ENCODE data around the gene GANAB.
A peak's percentile ranks its signal among the peaks of the same experiment; 100 is the strongest.
"Not testable (repeated sequence)": the region's sequence is repeated elsewhere in the genome, so short reads cannot be mapped to it uniquely, and the experiment has no call there.

GANAB gene

GRCh38 chr11:62667460-62667859, 21.0 kb upstream of the GANAB start:
- DNase-seq (ENCODE audit: low read depth in 3 of 3) = no peak

DNA sequence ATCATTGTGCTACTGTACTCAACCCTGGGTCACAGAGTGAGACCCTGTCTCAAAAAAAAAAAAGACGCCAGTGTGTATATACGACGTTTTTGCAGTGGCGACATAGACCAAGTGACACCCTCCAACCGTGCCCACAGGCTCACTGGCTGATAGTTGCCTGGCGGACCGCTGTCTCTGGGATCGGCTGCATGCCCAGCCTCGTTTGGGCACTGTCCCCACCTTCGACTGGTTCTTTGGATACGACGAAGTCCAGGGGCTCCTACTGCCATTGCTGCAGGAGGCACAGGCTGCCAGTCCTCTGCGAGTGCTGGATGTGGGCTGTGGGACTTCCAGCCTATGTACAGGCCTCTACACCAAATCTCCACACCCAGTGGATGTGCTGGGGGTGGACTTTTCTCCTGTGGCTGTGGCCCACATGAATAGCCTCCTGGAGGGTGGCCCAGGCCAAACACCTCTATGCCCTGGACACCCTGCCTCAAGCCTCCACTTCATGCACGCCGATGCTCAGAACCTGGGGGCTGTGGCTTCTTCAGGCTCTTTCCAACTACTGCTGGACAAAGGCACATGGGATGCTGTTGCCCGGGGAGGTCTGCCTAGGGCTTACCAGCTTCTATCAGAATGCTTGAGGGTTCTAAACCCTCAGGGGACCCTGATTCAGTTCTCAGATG, 20.0 kb upstream of the GANAB start:
- peak in 1 of 3 donors; percentile 10 for DNase-seq (ENCODE audit: low read depth in 3 of 3)

DNA sequence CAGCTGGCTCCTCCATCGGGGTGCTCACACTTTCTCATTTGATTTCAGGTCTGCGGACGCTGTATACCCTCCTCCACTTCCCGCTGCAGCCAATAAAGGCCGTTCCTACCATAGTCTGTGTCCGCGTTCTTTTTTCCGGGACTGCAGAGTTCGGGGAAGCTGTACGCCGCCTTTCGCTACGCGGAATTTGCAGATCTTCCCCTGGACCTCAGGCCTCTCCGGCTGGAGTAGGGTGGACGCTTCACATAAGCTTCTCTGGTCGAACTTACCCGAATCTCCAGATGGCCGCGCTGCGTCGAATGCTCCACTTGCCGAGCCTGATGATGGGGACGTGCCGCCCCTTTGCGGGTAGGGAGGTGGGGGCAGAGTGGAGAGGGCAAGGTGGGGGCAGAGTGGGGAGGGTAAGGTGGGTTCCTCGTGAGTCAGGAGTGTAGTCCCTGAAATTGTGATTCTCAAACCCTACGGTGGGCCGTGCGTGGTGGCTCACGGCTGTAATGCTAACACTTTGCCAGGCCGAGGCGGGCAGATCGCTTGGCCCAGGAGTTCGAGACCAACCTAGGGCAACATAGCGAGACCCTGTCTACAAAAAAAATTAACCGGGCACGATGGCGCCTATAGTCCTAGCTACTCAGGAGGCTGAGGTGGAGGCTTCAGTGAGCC, 19.3 kb upstream of the GANAB start:
- DNase-seq (ENCODE audit: low read depth in 3 of 3) = peak in 2 of 3 donors; percentile 26 to 27

- DNase-seq (ENCODE audit: low read depth in 3 of 3) = peak; percentile 92 to 97 (median 92)
Measured at GRCh38 chr11:62665075-62665598, 18.7 kb upstream of the GANAB start, which contains the start of the genes C11orf98 and CSKMT. Gene C11orf98, minus strand, starts transcription at chr11:62665210. Its CDS starts 41 bp downstream, at chr11:62665169. Gene CSKMT, plus strand, starts transcription at chr11:62665312. Its CDS starts 568 bp downstream, at chr11:62665880.

DNA sequence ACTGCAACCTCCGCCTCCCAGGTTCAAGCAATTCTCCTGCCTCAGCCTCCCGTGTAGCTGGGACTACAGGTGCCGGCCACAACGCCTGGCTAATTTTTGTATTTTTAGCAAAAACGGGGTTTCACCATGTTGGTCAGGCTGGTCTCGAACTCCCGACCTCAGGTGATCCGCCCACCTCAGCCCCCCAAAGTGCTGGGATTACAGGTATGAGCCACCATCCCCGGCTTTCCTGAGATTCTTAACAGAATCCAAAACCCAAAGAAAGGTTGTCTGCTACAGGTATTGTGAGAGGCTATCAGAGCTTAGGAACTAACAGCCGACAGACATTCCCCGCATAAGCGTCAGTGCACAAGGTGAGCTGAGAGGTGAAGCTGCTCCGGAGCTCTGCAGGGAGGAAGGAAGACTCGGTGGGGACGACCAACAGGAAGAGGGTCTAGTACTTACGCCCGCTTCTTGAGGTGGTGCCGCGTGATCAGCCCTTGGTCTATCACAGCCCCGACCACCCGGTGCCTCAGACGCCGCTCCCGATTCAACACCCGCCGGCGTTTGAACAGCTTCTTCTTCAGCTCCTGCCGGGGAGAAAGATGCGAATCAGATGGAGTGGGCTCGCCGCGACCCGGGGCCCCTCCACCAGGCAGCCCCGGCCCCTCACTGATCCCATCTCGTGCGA, 18.1 kb upstream of the GANAB start:
- peak in 2 of 3 donors; percentile 24 to 48 for DNase-seq (ENCODE audit: low read depth in 3 of 3)

DNA sequence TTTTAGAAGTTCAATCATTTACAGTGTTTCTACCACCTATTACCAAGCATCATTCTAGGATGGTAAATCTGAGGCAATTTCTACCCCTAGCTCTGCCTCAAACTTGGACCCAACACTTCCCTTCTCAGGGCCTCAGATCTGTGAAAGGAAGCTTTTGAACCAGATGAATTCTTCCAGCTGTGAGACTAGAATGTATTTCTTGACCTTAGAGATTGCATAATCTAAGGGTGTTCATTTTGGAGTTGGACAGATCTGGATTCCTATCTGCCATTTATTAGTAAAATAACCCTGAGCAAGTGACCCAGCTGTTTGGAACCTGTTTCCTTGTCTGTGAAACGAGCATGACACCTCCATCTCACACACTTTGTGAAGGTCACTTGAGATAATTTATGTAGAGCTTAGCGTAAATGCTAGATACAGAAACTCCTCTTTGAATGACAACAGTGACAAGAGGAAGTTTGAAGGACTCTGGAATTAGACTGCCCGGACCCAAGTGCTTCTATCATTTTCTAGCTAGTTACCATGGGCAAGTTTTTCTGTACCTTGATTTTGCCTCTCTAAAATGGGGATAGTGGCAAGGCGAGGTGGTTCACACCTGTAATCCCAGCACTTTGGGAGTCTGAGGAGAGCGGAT, 10.5 kb upstream of the GANAB start:
- DNase-seq (ENCODE audit: low read depth in 3 of 3) = no peak

GRCh38 chr11:62654297-62654696, 7.9 kb upstream of the GANAB start:
- DNase-seq (ENCODE audit: low read depth in 3 of 3) = no peak

DNA sequence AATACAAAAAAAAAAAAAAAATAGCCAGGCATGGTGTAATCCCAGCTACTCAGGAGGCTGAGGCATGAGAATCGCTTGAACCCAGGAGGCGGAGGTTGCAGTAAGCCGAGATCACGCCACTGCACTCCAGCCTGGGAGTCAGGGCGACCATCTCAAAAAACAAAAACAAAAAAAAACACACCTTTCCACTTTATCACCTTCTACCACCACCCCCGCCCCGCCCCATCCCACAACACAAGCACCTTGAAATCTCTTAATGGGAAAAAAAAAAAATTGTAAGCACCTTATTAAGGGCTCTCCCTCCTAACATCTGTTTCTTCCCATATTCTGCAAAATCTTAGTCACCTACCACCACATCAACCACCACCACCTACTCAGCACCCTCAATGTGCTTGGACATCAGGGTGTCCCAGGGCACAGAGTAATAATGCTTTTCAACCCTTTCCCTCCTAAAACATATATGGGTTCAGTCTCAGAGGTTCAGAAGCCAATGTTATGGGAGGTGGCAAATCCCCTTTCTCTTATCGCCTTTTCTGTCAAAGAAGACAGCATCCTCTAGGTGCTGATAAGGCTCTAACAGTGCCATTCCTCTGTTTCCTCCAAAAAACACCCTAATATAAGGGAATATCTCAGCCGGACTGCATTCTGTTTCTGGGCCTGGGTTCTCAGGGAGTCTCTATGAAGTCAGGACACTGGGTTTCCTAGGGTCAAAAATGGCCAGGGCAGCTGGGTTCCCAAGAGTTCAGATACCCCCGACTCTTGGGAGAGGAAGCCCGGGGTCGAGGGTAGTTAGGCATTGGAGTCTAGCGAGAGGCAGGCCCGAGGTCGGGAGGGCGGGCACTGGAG, 6.0 kb upstream of the GANAB start:
- DNase-seq (ENCODE audit: low read depth in 3 of 3) = no peak

- DNase-seq (ENCODE audit: low read depth in 3 of 3) = not testable (repeated sequence)
Measured at GRCh38 chr11:62650283-62650682, 3.9 kb upstream of the GANAB start.

GRCh38 chr11:62649486-62649885, 3.1 kb upstream of the GANAB start:
- DNase-seq (ENCODE audit: low read depth in 3 of 3) = no peak

- DNase-seq (ENCODE audit: low read depth in 3 of 3) = no peak
Measured at GRCh38 chr11:62648967-62649364, 2.6 kb upstream of the GANAB start.

DNA sequence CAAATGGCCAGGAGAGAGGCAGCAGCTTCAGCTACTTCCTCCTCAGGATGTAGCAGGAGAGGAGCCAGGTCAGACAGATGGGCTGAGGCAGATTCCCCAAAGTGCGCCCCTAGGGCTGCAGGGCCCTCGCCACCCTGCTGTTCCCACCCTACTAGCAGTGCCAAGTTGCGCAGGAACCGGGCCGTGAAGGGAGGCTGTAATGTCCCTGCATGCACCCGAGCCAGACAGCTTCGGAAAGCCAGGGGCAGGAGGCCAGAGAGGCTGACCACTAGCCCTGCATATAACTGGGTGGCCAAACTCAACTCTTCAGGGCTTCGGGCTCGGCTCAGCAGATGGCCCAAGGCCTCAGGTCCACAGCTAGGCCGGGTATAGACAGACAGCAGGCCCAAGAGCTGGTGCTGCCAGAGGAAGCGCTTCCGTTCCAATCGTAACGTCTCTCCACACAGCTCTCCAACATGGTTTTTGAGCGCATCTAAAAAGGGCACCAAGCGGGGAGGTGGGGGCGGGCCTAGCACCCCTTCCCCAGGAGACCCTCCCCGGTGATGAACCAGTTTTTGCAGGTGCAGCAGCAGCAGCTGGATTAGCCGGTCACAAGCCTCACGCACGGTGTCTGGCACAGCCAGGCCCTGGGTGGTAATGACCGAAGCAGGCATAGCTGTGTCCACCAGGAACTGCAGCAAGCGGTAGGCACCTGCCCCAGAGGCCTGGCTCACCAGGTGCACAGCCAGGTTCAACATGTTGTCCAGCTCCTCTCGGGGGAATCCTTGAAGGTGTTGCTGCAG, 2.0 kb upstream of the GANAB start:
- DNase-seq (ENCODE audit: low read depth in 3 of 3) = no peak

DNA sequence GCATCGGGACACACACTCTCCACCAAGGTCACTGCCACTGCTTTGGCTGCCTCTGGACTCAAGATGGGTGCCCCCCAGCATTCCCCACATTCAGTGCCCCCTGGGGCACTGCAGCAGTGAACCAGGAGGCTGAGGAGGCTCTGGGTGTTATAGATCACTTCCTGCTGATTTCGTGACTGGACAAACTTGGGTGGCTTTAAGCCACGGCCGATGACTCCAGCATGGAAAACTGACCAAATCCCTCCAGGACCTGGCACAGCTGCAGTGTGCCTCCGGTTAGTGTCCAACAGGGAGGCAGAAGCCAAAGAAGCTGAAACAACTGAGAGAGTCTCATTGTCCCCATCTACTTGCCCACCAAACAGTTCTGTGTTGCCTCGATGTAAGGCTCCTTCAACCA, 1.2 kb upstream of the GANAB start:
- no peak for DNase-seq (ENCODE audit: low read depth in 3 of 3)

GRCh38 chr11:62646825-62647608, 604 bp upstream of the GANAB start:
- no peak for DNase-seq (ENCODE audit: low read depth in 3 of 3)

DNA sequence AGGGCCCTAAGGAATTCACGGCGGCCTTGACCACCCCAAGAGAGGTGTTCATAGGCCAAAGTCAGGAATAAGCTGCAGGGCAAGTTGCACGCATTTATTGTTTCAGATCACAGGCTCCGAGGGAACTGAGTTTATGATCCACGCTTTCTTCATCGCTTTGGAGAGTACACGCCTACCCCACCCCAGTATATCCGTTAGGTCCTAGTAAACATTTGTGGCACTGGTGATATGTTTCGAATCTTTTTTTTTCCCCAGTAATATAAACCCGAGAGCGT, 805 bp downstream of the GANAB start:
- DNase-seq (ENCODE audit: low read depth in 3 of 3) = no peak

GRCh38 chr11:62644220-62644619, 2.2 kb downstream of the GANAB start:
- no peak for DNase-seq (ENCODE audit: low read depth in 3 of 3)

GRCh38 chr11:62632492-62632891, 13.9 kb downstream of the GANAB start:
- DNase-seq (ENCODE audit: low read depth in 3 of 3) = no peak

DNA sequence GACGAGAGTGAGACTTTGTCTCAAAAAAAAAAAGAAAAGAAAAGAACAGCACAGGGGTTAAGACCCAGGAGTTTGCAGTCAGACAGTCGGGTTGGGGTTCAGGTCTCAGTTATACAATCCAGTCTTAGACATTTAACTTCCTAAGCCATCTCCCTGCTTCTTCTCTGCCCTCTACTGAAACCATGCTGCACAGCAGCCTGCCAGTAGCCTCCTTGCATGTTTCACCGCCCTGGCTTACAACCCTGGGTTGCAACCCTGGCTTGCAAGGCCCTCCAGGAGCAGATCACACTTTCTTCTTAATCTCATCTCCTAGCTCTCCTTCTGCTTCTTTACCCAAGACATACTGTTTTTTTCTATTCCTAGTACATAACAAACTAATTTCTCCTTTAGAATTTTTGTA, 18.7 kb downstream of the GANAB start:
- DNase-seq (ENCODE audit: low read depth in 3 of 3) = no peak

DNA sequence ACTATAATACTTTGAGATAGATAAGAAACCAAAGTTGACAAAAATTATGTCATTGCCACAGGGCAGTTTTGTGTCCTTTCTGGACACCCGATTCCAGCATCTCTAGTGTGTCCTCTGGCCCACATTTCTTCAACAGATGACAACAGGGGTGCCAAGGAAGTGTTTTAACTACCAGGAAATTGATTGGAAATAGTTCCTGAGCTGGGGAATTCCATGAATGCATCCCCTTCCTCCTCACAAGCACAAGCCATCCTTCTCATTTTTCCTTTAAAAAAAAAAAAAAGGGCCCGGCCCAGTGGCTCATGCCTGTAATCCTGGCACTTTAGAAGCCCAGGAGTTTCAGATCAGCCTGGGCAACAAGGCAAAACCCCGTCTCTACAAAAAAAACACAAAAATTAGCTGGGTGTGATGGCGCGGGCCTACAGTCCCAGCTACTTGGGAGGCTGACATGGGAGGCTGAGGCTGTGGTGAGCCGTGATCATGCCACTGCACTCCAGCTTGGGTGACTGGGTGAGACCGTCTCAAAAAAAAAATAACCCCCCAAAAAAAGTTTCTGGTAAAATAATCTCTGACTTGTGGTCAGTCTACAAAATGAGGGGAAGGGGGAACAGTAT, 23.8 kb downstream of the GANAB start:
- DNase-seq (ENCODE audit: low read depth in 3 of 3) = no peak
